ENCODE data around the gene SHOC1.

SHOC1 gene

GRCh38 chr9:111831371-111832108 is 36.8 kb upstream of the SHOC1 start:
- no peak for DNase-seq (ENCODE audit: low read depth)
- no peak for TF ChIP-seq MAX (IDR thresholded peaks at IDR 0.05; ENCODE audit: low read depth, low read length)
- TF ChIP-seq MYC (IDR thresholded peaks at IDR 0.05; ENCODE audit: low read depth, low read length), result no peak
- no peak for TF ChIP-seq CTCF (IDR thresholded peaks at IDR 0.05; ENCODE audit: low read depth, low read length)
- TF ChIP-seq POLR2A (IDR thresholded peaks at IDR 0.05; ENCODE audit: extremely low read depth, insufficient read length), result no peak
- no peak overlapping the region for H3K4me3 ChIP-seq (ENCODE audit: low read depth, low read length)

GRCh38 chr9:111828193-111828592 is 33.5 kb upstream of the SHOC1 start:
- no peak overlapping the region for H3K4me3 ChIP-seq (ENCODE audit: low read depth, low read length)
- TF ChIP-seq CTCF (IDR thresholded peaks at IDR 0.05; ENCODE audit: low read depth, low read length) (no peak), MYC (IDR thresholded peaks at IDR 0.05; ENCODE audit: low read depth, low read length) (no peak), MAX (IDR thresholded peaks at IDR 0.05; ENCODE audit: low read depth, low read length) (no peak), POLR2A (IDR thresholded peaks at IDR 0.05; ENCODE audit: extremely low read depth, insufficient read length) (no peak)
- peak; percentile 18 for DNase-seq (ENCODE audit: low read depth)

- no peak overlapping the region for H3K4me3 ChIP-seq (ENCODE audit: low read depth, low read length)
- no peak for TF ChIP-seq MYC (IDR thresholded peaks at IDR 0.05; ENCODE audit: low read depth, low read length)
- TF ChIP-seq CTCF (IDR thresholded peaks at IDR 0.05; ENCODE audit: low read depth, low read length), result no peak
- TF ChIP-seq MAX (IDR thresholded peaks at IDR 0.05; ENCODE audit: low read depth, low read length), result no peak
- no peak for TF ChIP-seq POLR2A (IDR thresholded peaks at IDR 0.05; ENCODE audit: extremely low read depth, insufficient read length)
- no peak for DNase-seq (ENCODE audit: low read depth)
Measured at GRCh38 chr9:111825468-111826145, 30.9 kb upstream of the SHOC1 start.

- TF ChIP-seq CTCF (IDR thresholded peaks at IDR 0.05; ENCODE audit: low read depth, low read length), result no peak
- TF ChIP-seq MYC (IDR thresholded peaks at IDR 0.05; ENCODE audit: low read depth, low read length), result no peak
- no peak for TF ChIP-seq MAX (IDR thresholded peaks at IDR 0.05; ENCODE audit: low read depth, low read length)
- TF ChIP-seq POLR2A (IDR thresholded peaks at IDR 0.05; ENCODE audit: extremely low read depth, insufficient read length), result no peak
- DNase-seq (ENCODE audit: low read depth), result no peak
- no peak overlapping the region for H3K4me3 ChIP-seq (ENCODE audit: low read depth, low read length)
Measured at GRCh38 chr9:111821006-111821528, 26.3 kb upstream of the SHOC1 start.

GRCh38 chr9:111819360-111819759 is 24.6 kb upstream of the SHOC1 start:
- DNase-seq (ENCODE audit: low read depth), result no peak
- H3K4me3 ChIP-seq (ENCODE audit: low read depth, low read length), result no peak overlapping the region
- TF ChIP-seq CTCF (IDR thresholded peaks at IDR 0.05; ENCODE audit: low read depth, low read length), result no peak
- no peak for TF ChIP-seq POLR2A (IDR thresholded peaks at IDR 0.05; ENCODE audit: extremely low read depth, insufficient read length)
- no peak for TF ChIP-seq MAX (IDR thresholded peaks at IDR 0.05; ENCODE audit: low read depth, low read length)
- no peak for TF ChIP-seq MYC (IDR thresholded peaks at IDR 0.05; ENCODE audit: low read depth, low read length)

Data from NB4 (cell line).